A549 (cell line): ENCODE data around the gene NHERF1. TPM values are rescaled to one million over a fixed set of nuclear protein-coding genes. Genes with fewer than 3 reads are reported as not detected.

ENCODE experiments used
- ATAC-seq, 2 experiments: fragments of 200-7000 bp in 1 of 2; fragments of >200 bp in 1 of 2; cut with Nextera tagmentation in 1 of 2; cut with Tn5 transposase in 1 of 2; 3 replicates each; pipeline versions ENCODE4 v1.8.0 to v1.9.1; 2018 to 2020; ENCODE audit warnings: mild to moderate bottlenecking in 1 of 2, moderate library complexity in 1 of 2
- CTCF ChIA-PET: fragments of 300-600 bp; sonication (Branson Sonifier 250); formaldehyde crosslinking; extraction: SDS; loops from one replicate; lab custom pipeline; 2021; ENCODE audit warnings: antibody characterized with exemption, inconsistent platforms; lab: Yijun Ruan, JAX
- POLR2A ChIA-PET: fragments of 350-600 bp; formaldehyde crosslinking; extraction: SDS; loops from one replicate; lab custom pipeline; 2021; ENCODE audit warnings: antibody characterized with exemption, inconsistent platforms; lab: Yijun Ruan, JAX
- DNase-seq, 2 experiments: peaks; one replicate each; pipeline versions ENCODE4 v3.0.0 to v3.0.0-alpha.2; 2011 to 2016; ENCODE audit warnings: low read depth in 1 of 2, low spot score in 1 of 2
- FAIRE-seq: peaks from 2 replicates; lab custom pipeline; 2011; peaks lifted over from hg19 to GRCh38; lab: Jason Lieb, UNC
- H3K27ac ChIP-seq, 2 experiments: fragments of >200 bp; sonication (Bioruptor Twin); formaldehyde crosslinking; 3 replicates each; pipeline ENCODE4 v1.5.1; 2016 to 2017
- H3K4me1 ChIP-seq: fragments of >200 bp; sonication (Bioruptor Twin); formaldehyde crosslinking; 3 replicates; pipeline ENCODE4 v1.6.1; 2016
- H3K4me2 ChIP-seq: fragments of >200 bp; sonication (Bioruptor Twin); formaldehyde crosslinking; 3 replicates; pipeline ENCODE4 v1.6.1; 2016
- H3K4me3 ChIP-seq: fragments of >200 bp; sonication (Bioruptor Twin); formaldehyde crosslinking; 3 replicates; pipeline ENCODE4 v1.5.1; 2016
- H3K9me3 ChIP-seq: fragments of >200 bp; sonication (Bioruptor Twin); formaldehyde crosslinking; 3 replicates; pipeline ENCODE4 v1.6.1; 2016
- EHF ChIP-seq: fragments of 250-450 bp; sonication (Bioruptor Pico); IDR thresholded peaks from 2 replicates; pipeline ENCODE4 v1.5.0; 2020; ENCODE audit warnings: mild to moderate bottlenecking
- EHMT2 ChIP-seq: fragments of 200-600 bp; sonication (generic); IDR thresholded peaks from 2 replicates; pipeline ENCODE4 v1.6.1; 2016; ENCODE audit warnings: antibody characterized with exemption, low read depth, mild to moderate bottlenecking, moderate library complexity
- ESRRA ChIP-seq: fragments of 150-350 bp; IDR thresholded peaks from 2 replicates; pipeline ENCODE4 v1.6.1; 2014; ENCODE audit warnings: mild to moderate bottlenecking, low read length, borderline replicate concordance
- FOSL2 ChIP-seq, 2 experiments: fragments of 450-650 bp in 1 of 2; fragments of >200 bp in 1 of 2; sonication (Bioruptor Twin) in 1 of 2; formaldehyde crosslinking; IDR thresholded peaks; 2 replicates each; pipeline versions ENCODE4 v1.5.0 to v1.6.1; 2016 to 2020; ENCODE audit warnings: mild to moderate bottlenecking in 1 of 2, moderate library complexity in 1 of 2
- HDAC2 ChIP-seq: fragments of 200-600 bp; sonication (generic); IDR thresholded peaks from 2 replicates; pipeline ENCODE4 v1.6.1; 2016
- HOXB5 ChIP-seq: fragments of 250-450 bp; sonication (Bioruptor Pico); IDR thresholded peaks from 2 replicates; pipeline ENCODE4 v1.5.0; 2020; ENCODE audit warnings: mild to moderate bottlenecking, moderate library complexity
- KDM1A ChIP-seq: fragments of 200-600 bp; sonication (generic); IDR thresholded peaks from 2 replicates; pipeline ENCODE4 v1.6.1; 2016; ENCODE audit warnings: low read depth, mild to moderate bottlenecking
- KDM5A ChIP-seq: fragments of 200-600 bp; sonication (generic); IDR thresholded peaks from 2 replicates; pipeline ENCODE4 v1.6.1; 2016; ENCODE audit warnings: antibody characterized with exemption, mild to moderate bottlenecking
- NPAS2 ChIP-seq: fragments of 250-450 bp; sonication (Bioruptor Pico); IDR thresholded peaks from 2 replicates; pipeline ENCODE4 v1.8.0; 2022; ENCODE audit warnings: mild to moderate bottlenecking, moderate library complexity, borderline replicate concordance
- NR3C1 ChIP-seq: fragments of >200 bp; sonication (Bioruptor Twin); formaldehyde crosslinking; IDR thresholded peaks from 3 replicates; pipeline ENCODE4 v1.6.1; 2017
- PHF8 ChIP-seq: fragments of 200-600 bp; sonication (generic); IDR thresholded peaks from 2 replicates; pipeline ENCODE4 v1.6.1; 2016; ENCODE audit warnings: low read depth, mild to moderate bottlenecking, antibody characterized with exemption, moderate library complexity, borderline replicate concordance
- RCOR1 ChIP-seq: fragments of 150-350 bp; IDR thresholded peaks from 2 replicates; pipeline ENCODE4 v1.6.1; 2014; ENCODE audit warnings: antibody characterized with exemption, low read length, low read depth
- SMC3 ChIP-seq: fragments of >200 bp; sonication (Bioruptor Twin); formaldehyde crosslinking; IDR thresholded peaks from 3 replicates; pipeline ENCODE4 v1.6.1; 2018; ENCODE audit warnings: inconsistent platforms
- TFCP2L1 ChIP-seq: fragments of 250-450 bp; sonication (Bioruptor Pico); IDR thresholded peaks from 2 replicates; pipeline ENCODE4 v1.5.0; 2021; ENCODE audit warnings: mild to moderate bottlenecking
- TP53 ChIP-seq: fragments of 250-450 bp; sonication (Bioruptor Pico); IDR thresholded peaks from 2 replicates; pipeline ENCODE4 v1.5.0; 2021; ENCODE audit warnings: mild to moderate bottlenecking, moderate library complexity
- ZC3H11A ChIP-seq: fragments of 450-650 bp; IDR thresholded peaks from 2 replicates; pipeline ENCODE4 v1.6.1; 2014; ENCODE audit warnings: antibody characterized with exemption, mild to moderate bottlenecking
- ZFP36 ChIP-seq: fragments of 450-650 bp; IDR thresholded peaks from 2 replicates; pipeline ENCODE4 v1.6.1; 2014; ENCODE audit warnings: borderline replicate concordance; ENCODE audit not compliant: partially characterized antibody
- WGBS: methylation state at CpG from one replicate; pipeline ENCODE4 v1.1.6; 2017; ENCODE audit errors: missing lambda C conversion rate; 5-methylcytosine and 5-hydroxymethylcytosine counted together
- polyA plus RNA-seq, 4 experiments: library from polyadenylated mRNA; depleted of rRNA in 3 of 4; stranded (reverse); fragments of >200 nt; fragmentation: RNase III in 1 of 4; extraction: RNeasy Plus Mini Kit Qiagen cat#74134 plus additional on column Dnase treatment in 1 of 4; gene quantifications; 2 replicates in 3 of 4; 3 replicates in 1 of 4; pipeline ENCODE4 v1.2.3, GENCODE V29; 2011 to 2017
- TF ChIP-seq, protein P1 (sequence below): fragments of 450-650 bp; IDR thresholded peaks from 2 replicates; pipeline ENCODE4 v1.6.1; 2014; ENCODE audit warnings: antibody characterized with exemption
- TF ChIP-seq, protein P2 (sequence below): IDR thresholded peaks from 2 replicates; pipeline ENCODE4 v1.6.1; 2012
- TF ChIP-seq, protein P3 (sequence below): fragments of 150-350 bp; IDR thresholded peaks from 2 replicates; pipeline ENCODE4 v1.6.1; 2014; ENCODE audit warnings: low read depth, mild to moderate bottlenecking, low read length
- TF ChIP-seq, protein P4 (sequence below): IDR thresholded peaks from 2 replicates; pipeline ENCODE4 v1.6.1; 2012
- TF ChIP-seq, protein P5 (sequence below): IDR thresholded peaks from 2 replicates; pipeline ENCODE4 v1.6.1; 2012; ENCODE audit warnings: low read depth, borderline replicate concordance

NHERF1 gene
- polyA plus RNA-seq, 2 of the 4 experiments (the other 2 are of a cell fraction): 41.5 to 51.5 TPM

DNA sequence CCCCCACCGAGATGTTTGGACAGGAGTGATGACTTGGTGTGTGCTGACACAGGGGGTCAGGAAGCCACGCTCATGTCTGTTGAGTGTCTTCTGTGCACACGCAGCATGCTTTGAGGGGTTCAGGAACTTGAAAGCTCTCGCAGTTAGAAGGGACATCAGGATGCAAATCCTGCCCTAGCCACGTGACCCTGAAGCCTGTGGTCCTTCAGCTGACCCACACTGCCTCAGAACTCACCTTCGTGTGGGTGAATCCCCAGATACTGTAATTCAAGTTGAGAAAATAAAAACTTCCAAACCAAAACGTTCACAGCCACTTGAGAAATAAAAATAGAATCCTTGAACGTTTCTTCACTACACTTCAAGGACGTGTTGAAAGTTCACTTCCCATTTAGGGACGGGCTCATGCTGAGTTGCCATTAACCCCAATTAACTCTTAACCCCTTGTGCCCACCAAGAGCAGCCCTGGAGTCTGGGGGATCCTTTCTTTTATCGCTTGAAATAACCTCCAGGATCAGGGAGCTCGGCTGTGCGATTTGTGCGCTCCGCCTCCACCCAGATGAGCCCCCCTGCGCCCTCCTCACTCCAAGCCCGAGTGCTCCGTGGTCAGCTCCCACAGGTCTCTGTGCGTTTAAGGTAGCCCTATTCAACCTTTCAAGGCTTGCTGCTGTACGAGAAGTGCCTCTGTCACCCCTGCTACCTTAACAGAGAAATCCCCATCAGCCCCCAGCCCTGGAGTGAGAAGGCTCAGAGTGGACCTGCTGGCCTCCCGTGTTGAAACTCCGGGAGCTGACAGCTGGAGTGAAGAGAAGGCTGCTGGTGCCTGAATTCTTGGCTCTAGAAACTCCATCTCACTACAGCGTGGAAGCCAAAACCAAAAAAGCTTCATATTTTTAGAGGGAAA is 63.9 kb downstream of the NHERF1 start:
- H3K27ac ChIP-seq: no peak overlapping the region
- ChIA-PET CTCF (interaction anchor here (0.7 to 53.6 kb wide), 7 partner anchors 13 to 155 kb away, joined by 3 to 1302 read pairs (median 3); partner anchors contain the start of genes FDXR, GRIN2C and RAB37), POLR2A (no interaction called here)
- no peak overlapping the region for H3K4me3 ChIP-seq
- WGBS: 78% methylated on average over 23 of the region's 23 CpGs
- FAIRE-seq (no peak), DNase-seq (no peak), ATAC-seq (no peak)
- H3K4me2 ChIP-seq: no peak overlapping the region
- TF ChIP-seq HDAC2 (no peak), HOXB5 (CRISPR knock-in tag) (no peak), EHMT2 (no peak), RCOR1 (no peak), TP53 (no peak)
- H3K4me1 ChIP-seq: no peaks in the 10 kb centered on the region
- H3K9me3 ChIP-seq: no peaks in the 10 kb centered on the region

DNA sequence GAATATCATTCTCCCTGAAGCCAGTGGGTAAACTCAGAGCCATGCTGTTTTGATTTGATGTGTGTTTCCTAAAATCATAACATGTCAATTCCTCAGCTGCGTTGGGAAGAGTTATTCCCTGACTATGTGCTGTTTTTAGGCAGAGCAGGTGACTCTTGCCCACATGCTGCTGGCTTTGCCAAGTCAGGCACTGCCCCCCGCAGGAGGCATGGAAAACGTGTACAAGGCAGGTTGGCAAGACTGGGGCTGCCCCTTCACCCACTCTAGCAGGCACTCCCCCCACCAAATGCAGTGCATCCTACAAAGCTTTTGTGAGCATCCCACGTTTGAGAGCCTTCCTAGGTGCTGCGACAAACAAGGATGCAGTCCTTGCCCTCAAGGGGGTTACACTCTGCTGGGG is 66.0 kb downstream of the NHERF1 start:
- Histone ChIP-seq H3K4me3 (no peak overlapping the region), H3K4me1 (no peaks in the 10 kb centered on the region), H3K9me3 (no peaks in the 10 kb centered on the region), H3K4me2 (no peak overlapping the region), H3K27ac (no peak overlapping the region)
- 69% methylated on average over 5 of the region's 5 CpGs for WGBS
- ATAC-seq (0 out of 6 replicates have a peak, but pooled peaks of 1 of the 2 experiments have one; percentile 18), DNase-seq (no peak), FAIRE-seq (no peak)
- ChIA-PET CTCF (interaction anchor here (1.1 to 53.6 kb wide), 4 partner anchors 10 to 43 kb away, joined by 4 to 1302 read pairs (median 104); partner anchors contain the start of genes FDXR and GRIN2C), POLR2A (no interaction called here)
- TF ChIP-seq ZC3H11A (no peak), TFCP2L1 (CRISPR knock-in tag) (no peak), NPAS2 (CRISPR knock-in tag) (no peak), ZFP36 (no peak), EHF (no peak), KDM1A (no peak), PHF8 (no peak), ESRRA (no peak), SMC3 (no peak), NR3C1 (no peak), EHMT2 (no peak), KDM5A (no peak)
- TF ChIP-seq, protein P1, sequence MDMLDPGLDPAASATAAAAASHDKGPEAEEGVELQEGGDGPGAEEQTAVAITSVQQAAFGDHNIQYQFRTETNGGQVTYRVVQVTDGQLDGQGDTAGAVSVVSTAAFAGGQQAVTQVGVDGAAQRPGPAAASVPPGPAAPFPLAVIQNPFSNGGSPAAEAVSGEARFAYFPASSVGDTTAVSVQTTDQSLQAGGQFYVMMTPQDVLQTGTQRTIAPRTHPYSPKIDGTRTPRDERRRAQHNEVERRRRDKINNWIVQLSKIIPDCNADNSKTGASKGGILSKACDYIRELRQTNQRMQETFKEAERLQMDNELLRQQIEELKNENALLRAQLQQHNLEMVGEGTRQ: no peak
- TF ChIP-seq, protein P2, sequence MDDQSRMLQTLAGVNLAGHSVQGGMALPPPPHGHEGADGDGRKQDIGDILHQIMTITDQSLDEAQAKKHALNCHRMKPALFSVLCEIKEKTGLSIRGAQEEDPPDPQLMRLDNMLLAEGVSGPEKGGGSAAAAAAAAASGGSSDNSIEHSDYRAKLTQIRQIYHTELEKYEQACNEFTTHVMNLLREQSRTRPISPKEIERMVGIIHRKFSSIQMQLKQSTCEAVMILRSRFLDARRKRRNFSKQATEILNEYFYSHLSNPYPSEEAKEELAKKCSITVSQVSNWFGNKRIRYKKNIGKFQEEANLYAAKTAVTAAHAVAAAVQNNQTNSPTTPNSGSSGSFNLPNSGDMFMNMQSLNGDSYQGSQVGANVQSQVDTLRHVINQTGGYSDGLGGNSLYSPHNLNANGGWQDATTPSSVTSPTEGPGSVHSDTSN: no peak

DNA sequence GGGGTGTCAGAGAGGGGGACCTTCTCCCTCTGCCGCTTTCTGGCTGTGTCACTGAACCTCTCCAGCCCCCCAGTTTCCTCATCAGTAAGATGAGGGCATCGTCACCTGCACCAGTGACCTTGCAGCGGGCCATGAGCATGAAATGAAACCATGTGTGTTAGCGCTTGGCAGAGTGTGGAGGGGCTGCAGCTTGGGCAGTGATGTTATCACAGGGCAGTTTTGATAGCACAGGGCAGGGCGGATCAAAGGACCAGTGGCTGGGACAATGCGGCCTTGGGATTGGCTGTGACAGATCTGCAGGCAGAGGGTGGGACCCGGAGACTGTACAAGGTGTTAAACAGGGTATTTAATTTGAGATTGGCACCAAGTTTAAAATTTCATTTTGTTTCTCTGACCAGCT is 66.6 kb downstream of the NHERF1 start:
- Histone ChIP-seq H3K27ac (no peak overlapping the region), H3K4me2 (no peak overlapping the region), H3K4me3 (no peak overlapping the region), H3K4me1 (no peaks in the 10 kb centered on the region), H3K9me3 (no peaks in the 10 kb centered on the region)
- WGBS: 88% methylated on average over 7 of the region's 7 CpGs
- DNase-seq: no peak
- ATAC-seq: no peak
- no peak for FAIRE-seq
- TF ChIP-seq NR3C1 (no peak), FOSL2 (IDR thresholded peaks at IDR 0.05) (no peak), FOSL2 (CRISPR knock-in tag; IDR thresholded peaks at IDR 0.05) (no peak), SMC3 (no peak)
- TF ChIP-seq, protein P3, sequence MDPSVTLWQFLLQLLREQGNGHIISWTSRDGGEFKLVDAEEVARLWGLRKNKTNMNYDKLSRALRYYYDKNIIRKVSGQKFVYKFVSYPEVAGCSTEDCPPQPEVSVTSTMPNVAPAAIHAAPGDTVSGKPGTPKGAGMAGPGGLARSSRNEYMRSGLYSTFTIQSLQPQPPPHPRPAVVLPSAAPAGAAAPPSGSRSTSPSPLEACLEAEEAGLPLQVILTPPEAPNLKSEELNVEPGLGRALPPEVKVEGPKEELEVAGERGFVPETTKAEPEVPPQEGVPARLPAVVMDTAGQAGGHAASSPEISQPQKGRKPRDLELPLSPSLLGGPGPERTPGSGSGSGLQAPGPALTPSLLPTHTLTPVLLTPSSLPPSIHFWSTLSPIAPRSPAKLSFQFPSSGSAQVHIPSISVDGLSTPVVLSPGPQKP: no peak
- TF ChIP-seq, protein P4, sequence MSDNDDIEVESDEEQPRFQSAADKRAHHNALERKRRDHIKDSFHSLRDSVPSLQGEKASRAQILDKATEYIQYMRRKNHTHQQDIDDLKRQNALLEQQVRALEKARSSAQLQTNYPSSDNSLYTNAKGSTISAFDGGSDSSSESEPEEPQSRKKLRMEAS: no peak
- TF ChIP-seq, protein P1: no peak
- TF ChIP-seq, protein P5, sequence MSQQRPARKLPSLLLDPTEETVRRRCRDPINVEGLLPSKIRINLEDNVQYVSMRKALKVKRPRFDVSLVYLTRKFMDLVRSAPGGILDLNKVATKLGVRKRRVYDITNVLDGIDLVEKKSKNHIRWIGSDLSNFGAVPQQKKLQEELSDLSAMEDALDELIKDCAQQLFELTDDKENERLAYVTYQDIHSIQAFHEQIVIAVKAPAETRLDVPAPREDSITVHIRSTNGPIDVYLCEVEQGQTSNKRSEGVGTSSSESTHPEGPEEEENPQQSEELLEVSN: no peak
- POLR2A ChIA-PET: no interaction called here
- CTCF ChIA-PET: interaction anchor here (2.2 to 53.6 kb wide), 3 partner anchors 12 to 42 kb away, joined by 8 to 1302 read pairs (median 199); partner anchors contain the start of genes FDXR and GRIN2C
